Stimulated activated CD4-positive, alpha-beta T cell treated with anti-CD3 and anti-CD28 coated beads, Interleukin-12 subunit alpha, Interleukin-12 subunit beta, amount 100 ng/mL, for 4 hours (primary cell): Measurements from ENCODE around the gene VAV2.
"Not testable (repeated sequence)": the region's sequence is repeated elsewhere in the genome, so short reads cannot be mapped to it uniquely, and the experiment has no call there.

Experiments used
- DNase-seq: peaks from one replicate; pipeline ENCODE4 v3.0.0-alpha.2; 2020

VAV2 gene

GRCh38 chr9:133913571-133914369 is 78.4 kb downstream of the VAV2 start:
- DNase-seq: no peak

GRCh38 chr9:133910855-133911514 is 81.1 kb downstream of the VAV2 start:
- no peak for DNase-seq

- DNase-seq: no peak
These were observed 84.9 kb downstream of the VAV2 start for GRCh38 chr9:133906932-133907910.

- DNase-seq: no peak
These were observed 85.9 kb downstream of the VAV2 start for GRCh38 chr9:133906218-133906617.

GRCh38 chr9:133905493-133905892 is 86.6 kb downstream of the VAV2 start:
- no peak for DNase-seq

- no peak for DNase-seq
These were observed 87.6 kb downstream of the VAV2 start for GRCh38 chr9:133904346-133905090.

- DNase-seq: no peak
These were observed 90.8 kb downstream of the VAV2 start for GRCh38 chr9:133901184-133901835.

GRCh38 chr9:133897675-133898074 is 94.4 kb downstream of the VAV2 start:
- DNase-seq: no peak

GRCh38 chr9:133896007-133896406 is 96.1 kb downstream of the VAV2 start:
- not testable (repeated sequence) for DNase-seq

GRCh38 chr9:133895335-133895734 is 96.8 kb downstream of the VAV2 start:
- no peak for DNase-seq

GRCh38 chr9:133894377-133895321 is 97.5 kb downstream of the VAV2 start:
- no peak for DNase-seq

- DNase-seq: no peak
These were observed 98.7 kb downstream of the VAV2 start for GRCh38 chr9:133893191-133893994.

- DNase-seq: no peak
These were observed 99.8 kb downstream of the VAV2 start for GRCh38 chr9:133892193-133892920.

GRCh38 chr9:133891741-133892140 is 100.4 kb downstream of the VAV2 start:
- no peak for DNase-seq

GRCh38 chr9:133890583-133890982 is 101.5 kb downstream of the VAV2 start:
- DNase-seq: no peak

- DNase-seq: no peak
These were observed 102.4 kb downstream of the VAV2 start for GRCh38 chr9:133889584-133890301.

- no peak for DNase-seq
These were observed 103.2 kb downstream of the VAV2 start for GRCh38 chr9:133888809-133889491.
